Nephron progenitor cell (in vitro differentiated cells): Measurements from ENCODE around the gene CTTNBP2.

Experiments used
- DNase-seq: peaks from one replicate; pipeline ENCODE4 v3.0.0; 2021
- H3K27ac Mint-ChIP-seq: 2 replicates; pipeline ENCODE4 v1.8.0; 2021; ENCODE audit warnings: mild to moderate bottlenecking, moderate library complexity, mixed read lengths
- H3K27me3 Mint-ChIP-seq: 2 replicates; pipeline ENCODE4 v1.8.0; 2021; ENCODE audit warnings: mild to moderate bottlenecking, low read depth, mixed read lengths; ENCODE audit not compliant: poor library complexity
- H3K36me3 Mint-ChIP-seq: 2 replicates; pipeline ENCODE4 v1.8.0; 2021; ENCODE audit warnings: low read depth, mixed read lengths
- H3K4me1 Mint-ChIP-seq: 2 replicates; pipeline ENCODE4 v1.8.0; 2021; ENCODE audit warnings: mixed read lengths
- H3K4me3 Mint-ChIP-seq: 2 replicates; pipeline ENCODE4 v1.8.0; 2021; ENCODE audit warnings: mild to moderate bottlenecking, moderate library complexity, mixed read lengths
- H3K9me3 Mint-ChIP-seq: 2 replicates; pipeline ENCODE4 v1.8.0; 2021; ENCODE audit warnings: mild to moderate bottlenecking, moderate library complexity, mixed read lengths
- TF ChIP-seq, protein P1 (sequence below): fragments of 200-600 bp; sonication (generic); IDR thresholded peaks from 2 replicates; pipeline ENCODE4 v1.5.0; 2021; ENCODE audit warnings: antibody characterized with exemption

CTTNBP2 gene

GRCh38 chr7:117675497-117676435, 197.5 kb downstream of the CTTNBP2 start:
- H3K4me3 Mint-ChIP-seq: no peak overlapping the region

DNA sequence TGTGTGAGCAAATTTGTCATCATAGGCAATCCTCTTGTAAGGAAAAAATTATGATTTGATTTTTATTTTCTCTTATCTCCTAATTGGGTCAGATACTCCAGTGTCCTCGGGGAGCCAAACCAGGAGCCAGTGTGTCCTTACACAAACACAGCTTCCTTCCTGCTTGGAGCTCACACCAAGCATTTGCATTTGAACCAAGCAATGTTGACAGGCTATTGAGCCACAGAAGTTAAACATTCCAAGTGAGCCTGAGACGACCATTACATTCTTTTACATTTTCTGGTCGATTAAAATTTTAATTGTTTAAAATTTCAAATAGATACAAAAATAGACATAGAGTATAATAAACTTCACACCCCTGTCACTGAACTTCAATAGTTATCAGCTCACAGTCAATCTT, 198.6 kb downstream of the CTTNBP2 start:
- Mint-ChIP-seq H3K36me3 (no peaks in the 10 kb centered on the region), H3K4me1 (peaks cover 31% of the 10 kb centered on the region), H3K27me3 (no peaks in the 10 kb centered on the region), H3K9me3 (no peaks in the 10 kb centered on the region), H3K4me3 (no peak overlapping the region), H3K27ac (no peak overlapping the region)
- no peak for DNase-seq
- TF ChIP-seq, protein P1, sequence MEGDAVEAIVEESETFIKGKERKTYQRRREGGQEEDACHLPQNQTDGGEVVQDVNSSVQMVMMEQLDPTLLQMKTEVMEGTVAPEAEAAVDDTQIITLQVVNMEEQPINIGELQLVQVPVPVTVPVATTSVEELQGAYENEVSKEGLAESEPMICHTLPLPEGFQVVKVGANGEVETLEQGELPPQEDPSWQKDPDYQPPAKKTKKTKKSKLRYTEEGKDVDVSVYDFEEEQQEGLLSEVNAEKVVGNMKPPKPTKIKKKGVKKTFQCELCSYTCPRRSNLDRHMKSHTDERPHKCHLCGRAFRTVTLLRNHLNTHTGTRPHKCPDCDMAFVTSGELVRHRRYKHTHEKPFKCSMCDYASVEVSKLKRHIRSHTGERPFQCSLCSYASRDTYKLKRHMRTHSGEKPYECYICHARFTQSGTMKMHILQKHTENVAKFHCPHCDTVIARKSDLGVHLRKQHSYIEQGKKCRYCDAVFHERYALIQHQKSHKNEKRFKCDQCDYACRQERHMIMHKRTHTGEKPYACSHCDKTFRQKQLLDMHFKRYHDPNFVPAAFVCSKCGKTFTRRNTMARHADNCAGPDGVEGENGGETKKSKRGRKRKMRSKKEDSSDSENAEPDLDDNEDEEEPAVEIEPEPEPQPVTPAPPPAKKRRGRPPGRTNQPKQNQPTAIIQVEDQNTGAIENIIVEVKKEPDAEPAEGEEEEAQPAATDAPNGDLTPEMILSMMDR: no peak

More at GRCh38 chr7:117675497-117676435, 197.5 kb downstream of the CTTNBP2 start:
- H3K27ac Mint-ChIP-seq: no peak overlapping the region
- DNase-seq: no peak
- H3K4me1 Mint-ChIP-seq: peaks cover 20% of the 10 kb centered on the region
- TF ChIP-seq, protein P1: no peak
- no peaks in the 10 kb centered on the region for H3K27me3 Mint-ChIP-seq
- H3K9me3 Mint-ChIP-seq: no peaks in the 10 kb centered on the region
- H3K36me3 Mint-ChIP-seq: no peaks in the 10 kb centered on the region

GRCh38 chr7:117673839-117674238, 199.4 kb downstream of the CTTNBP2 start:
- Mint-ChIP-seq H3K4me3 (peak overlapping the region; percentile 65), H3K36me3 (no peaks in the 10 kb centered on the region), H3K9me3 (no peaks in the 10 kb centered on the region), H3K4me1 (peaks cover 32% of the 10 kb centered on the region), H3K27ac (no peak overlapping the region), H3K27me3 (no peaks in the 10 kb centered on the region)
- TF ChIP-seq, protein P1: peak; percentile 39
- no peak for DNase-seq

- Mint-ChIP-seq H3K4me1 (peaks cover 32% of the 10 kb centered on the region), H3K27me3 (no peaks in the 10 kb centered on the region), H3K36me3 (no peaks in the 10 kb centered on the region), H3K4me3 (peak overlapping the region; percentile 65), H3K27ac (peak overlapping the region; percentile 90), H3K9me3 (no peaks in the 10 kb centered on the region)
- peak; percentile 44 for DNase-seq
- TF ChIP-seq, protein P1: no peak
Measured at GRCh38 chr7:117673367-117673766, 199.9 kb downstream of the CTTNBP2 start.

GRCh38 chr7:117672453-117672852, 200.8 kb downstream of the CTTNBP2 start:
- TF ChIP-seq, protein P1: no peak
- Mint-ChIP-seq H3K4me3 (no peak overlapping the region), H3K4me1 (peaks cover 32% of the 10 kb centered on the region), H3K27me3 (no peaks in the 10 kb centered on the region), H3K9me3 (no peaks in the 10 kb centered on the region), H3K27ac (no peak overlapping the region), H3K36me3 (no peaks in the 10 kb centered on the region)
- DNase-seq: no peak
